H9 (cell line): ENCODE data around the gene INPP5B. TPM values are rescaled to one million over a fixed set of nuclear protein-coding genes. Genes with fewer than 3 reads are reported as not detected.

Experiments
- DNase-seq: peaks from one replicate; pipeline ENCODE4 v3.0.0-alpha.2; 2017
- H2AFZ ChIP-seq: one replicate; pipeline ENCODE4 v1.6.1; 2013; ENCODE audit warnings: mild to moderate bottlenecking, low read length, control low read depth, moderate library complexity
- H2AK5ac ChIP-seq: 2 replicates; pipeline ENCODE4 v1.6.1; 2013; ENCODE audit warnings: low read length, control low read depth, mixed read lengths; ENCODE audit not compliant: insufficient read length
- H2BK120ac ChIP-seq: one replicate; pipeline ENCODE4 v1.6.1; 2013; ENCODE audit warnings: low read depth, mild to moderate bottlenecking, low read length, control low read depth, inconsistent platforms; ENCODE audit not compliant: poor library complexity, severe bottlenecking
- H2BK12ac ChIP-seq: 2 replicates; pipeline ENCODE4 v1.6.1; 2013; ENCODE audit warnings: low read length, control low read depth, mixed read lengths, low read depth; ENCODE audit not compliant: insufficient read length
- H2BK15ac ChIP-seq: 2 replicates; pipeline ENCODE4 v1.6.1; 2013; ENCODE audit warnings: low read depth, low read length, control low read depth
- H2BK20ac ChIP-seq: one replicate; pipeline ENCODE4 v1.6.1; 2013; ENCODE audit warnings: low read depth, mild to moderate bottlenecking, low read length, control low read depth, inconsistent platforms; ENCODE audit not compliant: poor library complexity, severe bottlenecking
- H2BK5ac ChIP-seq: 2 replicates; pipeline ENCODE4 v1.6.1; 2013; ENCODE audit warnings: low read length, control low read depth, mixed read lengths; ENCODE audit not compliant: insufficient read length
- H3K14ac ChIP-seq: 2 replicates; pipeline ENCODE4 v1.6.1; 2013; ENCODE audit warnings: low read length, control low read depth; ENCODE audit not compliant: insufficient read depth
- H3K18ac ChIP-seq: 2 replicates; pipeline ENCODE4 v1.6.1; 2013; ENCODE audit warnings: low read depth, mild to moderate bottlenecking, mixed read lengths, low read length, control low read depth; ENCODE audit not compliant: insufficient read length
- H3K23ac ChIP-seq: 2 replicates; pipeline ENCODE4 v1.6.1; 2013; ENCODE audit warnings: low read length, control low read depth, mixed read lengths, low read depth; ENCODE audit not compliant: insufficient read length
- H3K23me2 ChIP-seq: 2 replicates; pipeline ENCODE4 v1.6.1; 2013; ENCODE audit warnings: low read depth, mild to moderate bottlenecking, mixed read lengths, low read length, control low read depth; ENCODE audit not compliant: insufficient read length, poor library complexity, severe bottlenecking
- H3K27ac ChIP-seq: 2 replicates; pipeline ENCODE4 v1.5.1; 2013; ENCODE audit warnings: low read length, control low read depth, mixed read lengths, low read depth; ENCODE audit not compliant: insufficient read length
- H3K27me3 ChIP-seq: 2 replicates; pipeline ENCODE4 v1.6.1; 2013; ENCODE audit warnings: low read length, control low read depth, inconsistent platforms; ENCODE audit not compliant: insufficient read depth
- H3K4ac ChIP-seq: 2 replicates; pipeline ENCODE4 v1.6.1; 2013; ENCODE audit warnings: low read depth, mild to moderate bottlenecking, control low read depth, inconsistent platforms, low read length, moderate library complexity
- H3K4me1 ChIP-seq: 2 replicates; pipeline ENCODE4 v1.6.1; 2013; ENCODE audit warnings: low read length, control low read depth, inconsistent platforms; ENCODE audit not compliant: insufficient read depth
- H3K4me2 ChIP-seq: 2 replicates; pipeline ENCODE4 v1.6.1; 2013; ENCODE audit warnings: low read length, control low read depth, mixed read lengths; ENCODE audit not compliant: insufficient read length, insufficient read depth
- H3K56ac ChIP-seq: 2 replicates; pipeline ENCODE4 v1.6.1; 2013; ENCODE audit warnings: low read depth, mild to moderate bottlenecking, mixed read lengths, low read length, control low read depth; ENCODE audit not compliant: insufficient read length
- H3K79me1 ChIP-seq: 2 replicates; pipeline ENCODE4 v1.6.1; 2013; ENCODE audit warnings: low read depth, mild to moderate bottlenecking, moderate library complexity, low read length, control low read depth, inconsistent platforms; ENCODE audit not compliant: insufficient read depth, poor library complexity, severe bottlenecking
- H3K79me2 ChIP-seq: 2 replicates; pipeline ENCODE4 v1.6.1; 2013; ENCODE audit warnings: low read length, control low read depth, inconsistent platforms; ENCODE audit not compliant: insufficient read depth
- H3K9ac ChIP-seq: 2 replicates; pipeline ENCODE4 v1.6.1; 2013; ENCODE audit warnings: low read length, control low read depth, mixed read lengths; ENCODE audit not compliant: insufficient read length; ENCODE audit errors: extremely low read depth
- H3K9me3 ChIP-seq: one replicate; pipeline ENCODE4 v1.6.1; 2013; ENCODE audit warnings: low read depth, low read length, inconsistent platforms; ENCODE audit not compliant: control insufficient read depth
- H3T11ph ChIP-seq: one replicate; pipeline ENCODE4 v1.6.1; 2013; ENCODE audit warnings: mild to moderate bottlenecking, low read length, control low read depth, inconsistent platforms
- H4K20me1 ChIP-seq: one replicate; pipeline ENCODE4 v1.6.1; 2013; ENCODE audit not compliant: control insufficient read depth, insufficient read length, insufficient read depth
- H4K5ac ChIP-seq: 2 replicates; pipeline ENCODE4 v1.6.1; 2013; ENCODE audit warnings: low read depth, mild to moderate bottlenecking, mixed read lengths, low read length, control low read depth; ENCODE audit not compliant: insufficient read length
- H4K8ac ChIP-seq: replicated peaks from 2 replicates; pipeline ENCODE4 v1.6.1; 2013; ENCODE audit warnings: low read length, control low read depth, mixed read lengths, low read depth; ENCODE audit not compliant: insufficient read length
- H4K91ac ChIP-seq: 2 replicates; pipeline ENCODE4 v1.6.1; 2013; ENCODE audit warnings: low read depth, mild to moderate bottlenecking, moderate library complexity, mixed read lengths, low read length, control low read depth; ENCODE audit not compliant: insufficient read length
- H3K27ac Mint-ChIP-seq, 3 experiments: 2 replicates in 2 of 3; 3 replicates in 1 of 3; pipeline ENCODE4 v1.8.0; 2020 to 2021; ENCODE audit warnings: mixed read lengths in 3 of 3, mild to moderate bottlenecking in 1 of 3, moderate library complexity in 1 of 3
- H3K27me3 Mint-ChIP-seq: 2 replicates; pipeline ENCODE4 v1.8.0; 2021; ENCODE audit warnings: low read depth, mild to moderate bottlenecking, moderate library complexity, mixed read lengths
- H3K36me3 Mint-ChIP-seq, 3 experiments: 2 replicates in 2 of 3; 3 replicates in 1 of 3; pipeline ENCODE4 v1.8.0; 2020 to 2021; ENCODE audit warnings: low read depth in 3 of 3, mixed read lengths in 3 of 3; ENCODE audit not compliant: insufficient read depth in 1 of 3
- H3K4me1 Mint-ChIP-seq, 2 experiments: 2 replicates each; pipeline ENCODE4 v1.8.0; 2020; ENCODE audit warnings: mixed read lengths in 2 of 2
- H3K4me3 Mint-ChIP-seq, 2 experiments: 2 replicates in 1 of 2; 3 replicates in 1 of 2; pipeline ENCODE4 v1.8.0; 2020 to 2021; ENCODE audit warnings: mild to moderate bottlenecking in 2 of 2, mixed read lengths in 2 of 2, moderate library complexity in 1 of 2
- H3K9me3 Mint-ChIP-seq, 2 experiments: 2 replicates in 1 of 2; 3 replicates in 1 of 2; pipeline ENCODE4 v1.8.0; 2020; ENCODE audit warnings: mild to moderate bottlenecking in 2 of 2, mixed read lengths in 2 of 2, moderate library complexity in 1 of 2
- WGBS: extraction: QIAGEN DNeasy Blood & Tissue Kit; methylation state at CpG from one replicate; pipeline ENCODE4 v1.1.7; 2013; ENCODE audit warnings: missing lambda C conversion rate, low lambda C conversion rate, mixed read lengths; ENCODE audit not compliant: insufficient read length; ENCODE audit errors: extremely low coverage; 5-methylcytosine and 5-hydroxymethylcytosine counted together
- total RNA-seq: library from RNA; stranded (reverse); gene quantifications from 2 replicates; pipeline ENCODE4 v1.2.1, GENCODE V29; 2021
- TF ChIP-seq, protein P1 (sequence below): fragments of 200-600 bp; sonication (generic); conservative IDR thresholded peaks from 3 replicates; pipeline ENCODE4 v1.8.0; 2021; ENCODE audit warnings: antibody characterized with exemption, mild to moderate bottlenecking

INPP5B gene
- total RNA-seq, 1 experiment from 2014 or later, result 28.2 TPM

DNA sequence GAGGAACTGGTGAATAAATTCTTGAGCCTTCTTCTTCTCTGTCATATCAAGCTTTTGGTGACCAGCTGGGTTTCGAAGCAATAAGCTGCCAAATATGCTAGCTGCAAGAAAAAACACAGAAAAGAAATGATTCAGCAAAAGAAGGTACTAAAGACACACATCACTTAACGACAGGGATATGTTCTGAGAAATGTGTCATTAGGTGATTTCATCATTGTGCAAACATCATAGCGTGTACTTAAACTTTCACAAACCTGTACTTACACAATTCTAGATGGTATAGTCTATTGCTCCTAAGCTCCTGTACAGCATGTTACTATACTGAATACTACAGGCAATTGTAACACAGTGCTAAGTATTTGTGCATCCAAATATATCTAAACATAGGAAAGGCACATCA, 84.5 kb downstream of the INPP5B start:
- TF ChIP-seq, protein P1, sequence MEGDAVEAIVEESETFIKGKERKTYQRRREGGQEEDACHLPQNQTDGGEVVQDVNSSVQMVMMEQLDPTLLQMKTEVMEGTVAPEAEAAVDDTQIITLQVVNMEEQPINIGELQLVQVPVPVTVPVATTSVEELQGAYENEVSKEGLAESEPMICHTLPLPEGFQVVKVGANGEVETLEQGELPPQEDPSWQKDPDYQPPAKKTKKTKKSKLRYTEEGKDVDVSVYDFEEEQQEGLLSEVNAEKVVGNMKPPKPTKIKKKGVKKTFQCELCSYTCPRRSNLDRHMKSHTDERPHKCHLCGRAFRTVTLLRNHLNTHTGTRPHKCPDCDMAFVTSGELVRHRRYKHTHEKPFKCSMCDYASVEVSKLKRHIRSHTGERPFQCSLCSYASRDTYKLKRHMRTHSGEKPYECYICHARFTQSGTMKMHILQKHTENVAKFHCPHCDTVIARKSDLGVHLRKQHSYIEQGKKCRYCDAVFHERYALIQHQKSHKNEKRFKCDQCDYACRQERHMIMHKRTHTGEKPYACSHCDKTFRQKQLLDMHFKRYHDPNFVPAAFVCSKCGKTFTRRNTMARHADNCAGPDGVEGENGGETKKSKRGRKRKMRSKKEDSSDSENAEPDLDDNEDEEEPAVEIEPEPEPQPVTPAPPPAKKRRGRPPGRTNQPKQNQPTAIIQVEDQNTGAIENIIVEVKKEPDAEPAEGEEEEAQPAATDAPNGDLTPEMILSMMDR, result no peak
- H3T11ph ChIP-seq, result no peak overlapping the region
- H3K4me3 Mint-ChIP-seq, result no peak overlapping the region
- H3K27ac ChIP-seq, result no peak overlapping the region
- H3K27me3 ChIP-seq, result no peaks in the 10 kb centered on the region
- no peak overlapping the region for H4K91ac ChIP-seq
- H3K4me1 Mint-ChIP-seq, result peaks cover 9 to 12% of the 10 kb centered on the region in 2 experiments
- no peak overlapping the region for H3K27ac Mint-ChIP-seq
- no peaks in the 10 kb centered on the region for H3K9me3 Mint-ChIP-seq
- no peak overlapping the region for H4K5ac ChIP-seq
- no peak overlapping the region for H3K23ac ChIP-seq
- no peak overlapping the region for H4K8ac ChIP-seq
- no peak overlapping the region for H3K4ac ChIP-seq
- no peak overlapping the region for H2BK15ac ChIP-seq
- no peak overlapping the region for H2AFZ ChIP-seq
- no peak overlapping the region for H3K9ac ChIP-seq
- H2BK20ac ChIP-seq, result no peak overlapping the region
- no peak for DNase-seq
- H3K23me2 ChIP-seq, result peaks cover 8% of the 10 kb centered on the region
- no CpG with 5 or more reads among the region's 3 CpGs for WGBS
- no peak overlapping the region for H2AK5ac ChIP-seq
- peaks cover 2% of the 10 kb centered on the region; the same call in 1 of the 2 replicates for H3K79me2 ChIP-seq
- H3K56ac ChIP-seq, result no peak overlapping the region
- H2BK5ac ChIP-seq, result no peak overlapping the region
- H4K20me1 ChIP-seq, result no peaks in the 10 kb centered on the region
- H3K14ac ChIP-seq, result no peak overlapping the region
- no peaks in the 10 kb centered on the region for H3K9me3 ChIP-seq
- peaks cover 1 to 31% (median 25%) of the 10 kb centered on the region in 3 experiments; a peak in 5 of 7 replicates for H3K36me3 Mint-ChIP-seq
- H3K4me2 ChIP-seq, result no peak overlapping the region
- H3K79me1 ChIP-seq, result peaks cover 4% of the 10 kb centered on the region
- H3K4me1 ChIP-seq, result no peaks in the 10 kb centered on the region
- no peak overlapping the region for H2BK120ac ChIP-seq
- no peak overlapping the region for H2BK12ac ChIP-seq
- no peaks in the 10 kb centered on the region for H3K27me3 Mint-ChIP-seq
- H3K18ac ChIP-seq, result no peak overlapping the region
